GM10847 (cell line): ENCODE measurements around the gene CPN2.

Source experiments
- POLR2A ChIP-seq: IDR thresholded peaks from 2 replicates; pipeline ENCODE4 v1.6.1; 2011; ENCODE audit not compliant: insufficient read length; ENCODE audit errors: extremely low read depth

The CPN2 gene

GRCh38 chr3:194351080-194351672 lies at the start of gene CPN2:
Gene CPN2, minus strand, starts transcription at chr3:194351328. Its CDS starts 8,626 bp downstream, at chr3:194342702.
- TF ChIP-seq POLR2A = no peak

GRCh38 chr3:194399874-194400411 lies 48.8 kb upstream of the CPN2 start:
- TF ChIP-seq POLR2A = no peak

- no peak for TF ChIP-seq POLR2A
Observed at GRCh38 chr3:194399166-194399565, 48.0 kb upstream of the CPN2 start, which contains the start of gene GP5. Gene GP5, minus strand, starts transcription at chr3:194399266. Its CDS starts 984 bp downstream, at chr3:194398282.

- TF ChIP-seq POLR2A = no peak
Observed at GRCh38 chr3:194397757-194398312, 46.7 kb upstream of the CPN2 start.

GRCh38 chr3:194396859-194397756 lies 46.0 kb upstream of the CPN2 start:
- no peak for TF ChIP-seq POLR2A

- TF ChIP-seq POLR2A = no peak
Observed at GRCh38 chr3:194396539-194396858, 45.4 kb upstream of the CPN2 start.

GRCh38 chr3:194395778-194396538 lies 44.8 kb upstream of the CPN2 start:
- TF ChIP-seq POLR2A = no peak

- no peak for TF ChIP-seq POLR2A
Observed at GRCh38 chr3:194395212-194395611, 44.1 kb upstream of the CPN2 start.

- no peak for TF ChIP-seq POLR2A
Observed at GRCh38 chr3:194392576-194392975, 41.4 kb upstream of the CPN2 start.

- TF ChIP-seq POLR2A = no peak
Observed at GRCh38 chr3:194390835-194391234, 39.7 kb upstream of the CPN2 start.

- TF ChIP-seq POLR2A = no peak
Observed at GRCh38 chr3:194389269-194389668, 38.1 kb upstream of the CPN2 start.

GRCh38 chr3:194387926-194388418 lies 36.8 kb upstream of the CPN2 start:
- TF ChIP-seq POLR2A = no peak

GRCh38 chr3:194387276-194387675 lies 36.1 kb upstream of the CPN2 start:
- no peak for TF ChIP-seq POLR2A

GRCh38 chr3:194386648-194387047 lies 35.5 kb upstream of the CPN2 start:
- no peak for TF ChIP-seq POLR2A

GRCh38 chr3:194386066-194386465 lies 34.9 kb upstream of the CPN2 start:
- no peak for TF ChIP-seq POLR2A
